HepG2 (cell line): ENCODE results near the gene HAGH. TPM values are rescaled to one million over a fixed set of nuclear protein-coding genes. Genes with fewer than 3 reads are reported as not detected.

Source experiments
- DR1 ChIP-seq: sonication (generic); formaldehyde crosslinking; IDR thresholded peaks from 2 replicates; pipeline ENCODE4 v1.8.0; 2021; ENCODE audit warnings: mild to moderate bottlenecking, missing genetic modification reagents, inconsistent platforms
- MED13 ChIP-seq: sonication (generic); formaldehyde crosslinking; IDR thresholded peaks from 2 replicates; pipeline ENCODE4 v1.5.0; 2020; ENCODE audit warnings: missing genetic modification reagents
- MEIS2 ChIP-seq: sonication (generic); formaldehyde crosslinking; IDR thresholded peaks from 2 replicates; pipeline ENCODE4 v1.9.0; 2021; ENCODE audit warnings: mild to moderate bottlenecking, missing genetic modification reagents
- NR2F1 ChIP-seq, 2 experiments: fragments of 450-650 bp in 1 of 2; formaldehyde crosslinking in 1 of 2; IDR thresholded peaks; 2 replicates each; pipeline versions ENCODE4 v1.5.0 to v1.6.1; 2016 to 2020; ENCODE audit warnings: mild to moderate bottlenecking in 1 of 2, missing compliant biosample characterization in 1 of 2, missing genetic modification reagents in 1 of 2, moderate library complexity in 1 of 2
- PAXIP1 ChIP-seq: sonication (generic); formaldehyde crosslinking; conservative IDR thresholded peaks from 2 replicates; pipeline ENCODE4 v1.4.0; 2020; ENCODE audit warnings: mild to moderate bottlenecking, missing genetic modification reagents, moderate library complexity
- PHF5A ChIP-seq: IDR thresholded peaks from one replicate; pipeline ENCODE4 v1.6.1; 2018; ENCODE audit warnings: low read depth, missing genetic modification reagents; ENCODE audit not compliant: unreplicated experiment
- PRDM4 ChIP-seq: sonication (generic); formaldehyde crosslinking; IDR thresholded peaks from 2 replicates; pipeline ENCODE4 v1.9.0; 2021; ENCODE audit warnings: missing genetic modification reagents, borderline replicate concordance
- RERE ChIP-seq: IDR thresholded peaks from 2 replicates; pipeline ENCODE4 v1.6.1; 2016; ENCODE audit warnings: low read depth, missing genetic modification reagents, missing compliant biosample characterization
- SKI ChIP-seq: fragments of 450-650 bp; IDR thresholded peaks from one replicate; pipeline ENCODE4 v1.6.1; 2018; ENCODE audit warnings: mild to moderate bottlenecking; ENCODE audit not compliant: partially characterized antibody
- SP4 ChIP-seq: sonication (generic); formaldehyde crosslinking; IDR thresholded peaks from 2 replicates; pipeline ENCODE4 v1.8.1; 2023; ENCODE audit warnings: mild to moderate bottlenecking, missing genetic modification reagents
- ZNF484 ChIP-seq: sonication (generic); formaldehyde crosslinking; IDR thresholded peaks from 2 replicates; pipeline ENCODE4 v1.5.1; 2020; ENCODE audit warnings: mild to moderate bottlenecking, low read depth, missing genetic modification reagents, borderline replicate concordance
- ZNF513 ChIP-seq: sonication (generic); formaldehyde crosslinking; conservative IDR thresholded peaks from 2 replicates; pipeline ENCODE4 v1.5.0; 2020; ENCODE audit warnings: missing genetic modification reagents
- ZNF580 ChIP-seq: IDR thresholded peaks from 2 replicates; pipeline ENCODE4 v1.6.1; 2016; ENCODE audit warnings: low read depth, borderline replicate concordance
- polyA plus RNA-seq, 8 experiments: library from polyadenylated mRNA; depleted of rRNA in 3 of 8; stranded (reverse) in 7 of 8; unstranded in 1 of 8; fragments of >200 nt; fragmentation: Illumina TruSeq in 4 of 8; extraction: Trizol in 4 of 8; gene quantifications; 2 replicates each; pipeline versions ENCODE4 v1.2.1 to v1.2.3, GENCODE V29; 2011 to 2016; ENCODE audit warnings: low read depth in 4 of 8, missing spikeins in 1 of 8, mixed read lengths in 1 of 8; ENCODE audit not compliant: insufficient read depth in 1 of 8
- total RNA-seq, 5 experiments: library from RNA; depleted of rRNA; stranded (reverse); fragments of >200 nt; fragmentation: Illumina TruSeq; extraction: Trizol; gene quantifications; 2 replicates each; pipeline ENCODE4 v1.2.3, GENCODE V29; 2016; ENCODE audit warnings: low read depth in 1 of 5

HAGH gene
- total and polyA plus RNA-seq, 2 of the 13 experiments (the other 11 are each of a cell fraction or from before 2014, with no cell fraction given) = 70.4 to 95.4 TPM

GRCh38 chr16:1772908-1773702 lies 53.5 kb downstream of the HAGH start, which contains the start of gene MRPS34 (continued):
- TF ChIP-seq RERE (CRISPR knock-in tag) (no peak), PHF5A (CRISPR knock-in tag) (peak; percentile 89), SKI (peak; percentile 7), ZNF484 (CRISPR knock-in tag) (no peak), ZNF580 (CRISPR knock-in tag) (peak; percentile 92), MED13 (peak; percentile 74; the same call in 1 of the 2 replicates), MEIS2 (CRISPR knock-in tag) (peak; percentile 23; the same call in 1 of the 2 replicates), PAXIP1 (CRISPR knock-in tag) (peak; percentile 31; the same call in 1 of the 2 replicates), PRDM4 (CRISPR knock-in tag) (no peak), ZNF513 (CRISPR knock-in tag) (0 out of 2 replicates have a peak, but pooled peaks have one; percentile 20), NR2F1 (CRISPR knock-in tag; IDR thresholded peaks at IDR 0.05) (peak in 1 of 2 experiments; percentile 11; a peak in 1 of 4 replicates), SP4 (CRISPR knock-in tag) (peak; percentile 67), DR1 (CRISPR knock-in tag) (0 out of 2 replicates have a peak, but pooled peaks have one; percentile 20)
